ENCODE results near the gene TTLL9.

Gene TTLL9

DNA sequence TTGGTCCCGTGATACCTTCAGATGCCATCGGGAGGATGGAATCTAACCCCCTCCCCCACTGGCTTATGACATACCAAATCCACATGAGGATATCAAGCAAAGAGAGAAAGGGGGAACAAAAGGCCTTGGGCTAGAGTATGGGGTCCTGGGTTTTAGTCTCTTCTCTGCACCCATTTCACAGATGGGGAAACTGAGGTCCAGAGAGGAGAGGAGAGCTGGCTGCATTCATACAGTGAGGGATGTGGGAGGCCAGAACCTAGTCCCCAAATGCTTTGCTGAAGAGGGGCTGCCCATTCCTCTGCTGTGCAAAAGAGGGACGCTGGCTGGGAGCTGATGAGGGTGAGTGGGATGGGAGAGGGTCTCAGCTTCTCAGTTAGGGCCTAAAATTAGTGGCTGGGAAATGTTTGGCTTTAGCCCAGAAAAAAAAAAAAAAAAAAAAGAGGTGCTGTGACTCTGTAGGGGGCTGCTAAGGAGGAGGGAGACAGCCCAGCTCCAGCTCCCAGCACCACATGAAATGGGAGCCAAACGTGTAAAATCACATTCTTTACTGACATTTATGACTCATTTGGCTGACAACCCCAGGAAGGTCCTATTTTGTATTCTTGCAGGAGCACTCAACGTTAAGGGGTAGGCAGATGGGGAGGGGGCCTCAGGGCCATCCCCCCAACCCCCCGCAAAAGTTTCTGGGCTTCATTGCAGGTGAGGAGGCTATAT lies 109.4 kb downstream of the TTLL9 start:
- no peak for DNase-seq (ENCODE audit: low spot score)

- DNase-seq (ENCODE audit: low spot score): no peak
Observed at GRCh38 chr20:31981784-31982183, 111.3 kb downstream of the TTLL9 start.

- no peak for DNase-seq (ENCODE audit: low spot score)
Observed at GRCh38 chr20:31984981-31985471, 114.6 kb downstream of the TTLL9 start.

- no peak for DNase-seq (ENCODE audit: low spot score)
Observed at GRCh38 chr20:31987744-31988143, 117.3 kb downstream of the TTLL9 start.

DNA sequence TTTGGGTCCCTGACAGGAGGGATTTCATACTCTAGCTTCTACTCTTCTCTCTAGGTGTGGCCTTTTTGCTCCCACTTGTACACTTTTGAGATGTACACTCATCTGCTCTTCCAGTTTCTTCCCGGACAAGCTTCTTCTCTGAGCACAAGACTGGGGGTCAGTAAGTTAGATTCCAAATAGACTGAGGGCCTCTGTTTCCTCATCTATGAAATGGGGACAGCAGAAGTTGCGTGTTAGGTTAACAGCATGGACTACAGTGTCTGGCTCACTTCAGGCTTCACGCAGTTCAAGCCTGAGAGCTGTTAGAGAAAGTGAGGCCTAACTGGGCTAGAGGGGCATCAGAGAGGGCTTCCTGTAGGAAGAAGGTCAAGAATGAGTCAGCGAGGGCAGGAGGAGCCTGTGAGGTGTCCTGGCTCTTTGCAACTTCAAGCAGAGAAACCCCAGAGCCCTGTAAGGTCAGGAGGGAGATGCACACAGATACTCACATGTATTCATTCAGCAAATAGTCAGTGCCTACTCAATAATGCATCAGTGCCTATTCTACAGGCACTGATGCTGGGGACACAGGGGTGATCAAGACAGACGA lies 118.1 kb downstream of the TTLL9 start:
- no peak for DNase-seq (ENCODE audit: low spot score)

GRCh38 chr20:31989030-31989645 lies 118.7 kb downstream of the TTLL9 start:
- DNase-seq (ENCODE audit: low spot score): no peak

- no peak for DNase-seq (ENCODE audit: low spot score)
Observed at GRCh38 chr20:31990641-31991338, 120.4 kb downstream of the TTLL9 start.

DNA sequence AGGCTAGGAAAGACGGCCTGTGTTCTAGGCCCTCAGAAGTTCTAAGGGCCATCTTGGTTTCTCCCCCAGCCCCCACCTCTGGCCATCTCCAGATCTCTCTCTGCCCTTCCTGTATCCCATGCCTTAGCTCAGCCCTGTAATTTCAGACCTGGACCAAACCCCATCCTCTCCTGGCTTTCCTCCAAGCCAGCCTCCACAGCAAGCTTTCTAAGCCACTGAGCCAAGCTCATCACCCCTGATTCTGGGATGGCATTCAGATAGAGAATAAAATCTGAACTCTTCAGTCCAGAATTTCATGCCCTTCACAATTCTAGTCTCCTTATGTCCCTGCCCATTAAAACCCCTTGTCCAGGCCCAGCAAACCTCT lies 120.9 kb downstream of the TTLL9 start:
- no peak for DNase-seq (ENCODE audit: low spot score)

GRCh38 chr20:31992086-31992485 lies 121.7 kb downstream of the TTLL9 start:
- DNase-seq (ENCODE audit: low spot score): no peak
